Neural progenitor cell (in vitro differentiated cells): ENCODE results near the gene CPLANE1.

Source experiments
- CTCF ChIP-seq: fragments of 200-600 bp; sonication (generic); IDR thresholded peaks from 2 replicates; pipeline ENCODE4 v1.5.1; 2017; ENCODE audit warnings: antibody characterized with exemption, mild to moderate bottlenecking
- EZH2 ChIP-seq: fragments of 200-600 bp; sonication (generic); IDR thresholded peaks from 2 replicates; pipeline ENCODE4 v1.6.1; 2017; ENCODE audit warnings: antibody characterized with exemption, mild to moderate bottlenecking, moderate library complexity
- EZH2phosphoT487 ChIP-seq: fragments of 200-600 bp; sonication (generic); IDR thresholded peaks from 2 replicates; pipeline ENCODE4 v1.6.1; 2017; ENCODE audit warnings: antibody characterized with exemption

- TF ChIP-seq CTCF (no peak), EZH2phosphoT487 (no peak), EZH2 (no peak)
Measured at GRCh38 chr5:37133939-37134338, 115.2 kb downstream of the CPLANE1 start.
